HCT116 (cell line): ENCODE measurements around the gene PMEPA1. TPM values are rescaled to one million over a fixed set of nuclear protein-coding genes. Genes with fewer than 3 reads are reported as not detected.

Source experiments
- ATAC-seq: fragments of 200-7000 bp; cut with Tn5 transposase; 2 replicates; pipeline ENCODE4 v1.9.1; 2020; ENCODE audit warnings: mild to moderate bottlenecking, moderate library complexity
- Bru-seq: library from RNA; stranded (reverse); fragments of 400-500 nt; gene quantifications from one replicate; lab custom pipeline; 2021; lab: Mats Ljungman, UMichigan
- BruChase-seq, 2 experiments: library from RNA; stranded (reverse); fragments of 400-500 nt; gene quantifications; one replicate each; lab custom pipeline; 2021; lab: Mats Ljungman, UMichigan
- BruUV-seq: library from RNA; stranded (reverse); fragments of 400-500 nt; replicated peaks from 2 replicates; lab custom pipeline; 2021; lab: Mats Ljungman, UMichigan
- CTCF ChIA-PET: fragments of 300-600 bp; sonication (Branson Sonifier 250); formaldehyde crosslinking; loops from one replicate; lab custom pipeline; 2021; ENCODE audit warnings: antibody characterized with exemption; lab: Charles Lee
- POLR2A ChIA-PET: fragments of 300-600, 350-600 bp; sonication (Branson Sonifier 250); formaldehyde crosslinking; loops from one replicate; lab custom pipeline; 2021; ENCODE audit warnings: antibody characterized with exemption; lab: Charles Lee
- RAD21 ChIA-PET, 2 experiments: fragments of 300-600 bp; sonication (Branson Sonifier 250); formaldehyde crosslinking; loops; one replicate each; lab custom pipeline; 2023; ENCODE audit warnings: low total read pairs in 2 of 2; ENCODE audit not compliant: uncharacterized antibody in 2 of 2, unreplicated experiment in 2 of 2, low non-redundant PET in 1 of 2; lab: Charles Lee
- DNase-seq: peaks from one replicate; pipeline ENCODE4 v3.0.0-alpha.2; 2010; ENCODE audit warnings: low read depth, low spot score
- H2AFZ ChIP-seq: fragments of 200-600 bp; shearing (Covaris generic), sonication (generic); 2 replicates; pipeline ENCODE4 v1.6.1; 2017; ENCODE audit warnings: low read depth, mixed run types, mixed read lengths, antibody characterized with exemption, low read length; ENCODE audit not compliant: poor library complexity, severe bottlenecking
- H3K27ac ChIP-seq: 2 replicates; pipeline ENCODE4 v1.5.1; 2012; ENCODE audit warnings: low read depth, low read length
- H3K27me3 ChIP-seq: fragments of 200-600 bp; sonication (generic); 2 replicates; pipeline ENCODE4 v1.6.1; 2016; ENCODE audit warnings: mixed run types, low read length, mixed read lengths; ENCODE audit not compliant: insufficient read depth
- H3K36me3 ChIP-seq, 2 experiments: fragments of 200-500 bp in 1 of 2; fragments of 200-600 bp in 1 of 2; sonication (Bioruptor generic) in 1 of 2; sonication (generic) in 1 of 2; 2 replicates each; pipeline versions ENCODE4 v1.5.1 to v1.6.1; 2014 to 2016; ENCODE audit warnings: low read length in 2 of 2, inconsistent platforms in 1 of 2, mixed read lengths in 1 of 2, mixed run types in 1 of 2; ENCODE audit not compliant: insufficient read depth in 2 of 2, control insufficient read depth in 1 of 2
- H3K4me1 ChIP-seq, 2 experiments: fragments of 200-600 bp in 1 of 2; sonication (generic) in 1 of 2; 2 replicates each; pipeline versions ENCODE4 v1.5.1 to v1.6.1; 2012 to 2017; ENCODE audit warnings: low read length in 2 of 2, inconsistent platforms in 1 of 2, mild to moderate bottlenecking in 1 of 2, mixed read lengths in 1 of 2, mixed run types in 1 of 2, moderate library complexity in 1 of 2; ENCODE audit not compliant: insufficient read depth in 2 of 2, control insufficient read depth in 1 of 2
- H3K4me2 ChIP-seq: fragments of 200-600 bp; sonication (generic); 2 replicates; pipeline ENCODE4 v1.6.1; 2017; ENCODE audit warnings: mixed run types, low read length, mixed read lengths
- H3K4me3 ChIP-seq, 2 experiments: fragments of 200-600 bp in 1 of 2; sonication (generic) in 1 of 2; replicated peaks in 1 of 2; 2 replicates each; pipeline ENCODE4 v1.5.1; 2011 to 2016; ENCODE audit warnings: low read length in 2 of 2, control low read depth in 1 of 2, low read depth in 1 of 2, mild to moderate bottlenecking in 1 of 2, mixed read lengths in 1 of 2, mixed run types in 1 of 2
- H3K79me2 ChIP-seq: fragments of 200-600 bp; sonication (generic); 2 replicates; pipeline ENCODE4 v1.6.1; 2017; ENCODE audit warnings: mild to moderate bottlenecking, mixed run types, low read length, moderate library complexity, mixed read lengths; ENCODE audit not compliant: insufficient read depth
- H3K9ac ChIP-seq: fragments of 200-600 bp; sonication (generic); 2 replicates; pipeline ENCODE4 v1.6.1; 2016; ENCODE audit warnings: low read length, mixed read lengths
- H3K9me2 ChIP-seq: fragments of 200-600 bp; sonication (generic), shearing (Covaris generic); 2 replicates; pipeline ENCODE4 v1.6.1; 2017; ENCODE audit warnings: mixed run types, mild to moderate bottlenecking, moderate library complexity; ENCODE audit not compliant: insufficient read depth
- H3K9me3 ChIP-seq, 2 experiments: fragments of 200-500 bp in 1 of 2; fragments of 200-600 bp in 1 of 2; sonication (Bioruptor generic) in 1 of 2; sonication (generic) in 1 of 2; 2 replicates each; pipeline ENCODE4 v1.6.1; 2014 to 2017; ENCODE audit warnings: low read length in 2 of 2, mixed read lengths in 2 of 2, inconsistent platforms in 1 of 2, low read depth in 1 of 2, mild to moderate bottlenecking in 1 of 2, mixed run types in 1 of 2, moderate library complexity in 1 of 2; ENCODE audit not compliant: control insufficient read depth in 1 of 2, insufficient read depth in 1 of 2
- H4K20me1 ChIP-seq: fragments of 200-600 bp; sonication (generic), shearing (Covaris generic); 2 replicates; pipeline ENCODE4 v1.6.1; 2017; ENCODE audit warnings: mixed run types, mild to moderate bottlenecking, moderate library complexity; ENCODE audit not compliant: insufficient read depth
- CTCF ChIP-seq, 3 experiments: fragments of 200-600 bp in 1 of 3; sonication (generic) in 1 of 3; IDR thresholded peaks in 2 of 3; conservative IDR thresholded peaks in 1 of 3; 2 replicates each; pipeline ENCODE4 v1.5.1; 2012 to 2017; ENCODE audit warnings: low read depth in 2 of 3, low read length in 2 of 3, antibody characterized with exemption in 1 of 3, borderline replicate concordance in 1 of 3, control low read depth in 1 of 3, mild to moderate bottlenecking in 1 of 3, mixed read lengths in 1 of 3, mixed run types in 1 of 3, moderate library complexity in 1 of 3; ENCODE audit not compliant: insufficient read depth in 1 of 3
- EGR1 ChIP-seq: IDR thresholded peaks from 2 replicates; pipeline ENCODE4 v1.6.1; 2012; ENCODE audit warnings: low read depth
- ELF1 ChIP-seq: IDR thresholded peaks from 2 replicates; pipeline ENCODE4 v1.6.1; 2012; ENCODE audit warnings: low read depth, borderline replicate concordance
- EZH2 ChIP-seq: fragments of 200-600 bp; sonication (generic); IDR thresholded peaks from 2 replicates; pipeline ENCODE4 v1.6.1; 2017; ENCODE audit warnings: antibody characterized with exemption, mixed run types
- EZH2phosphoT487 ChIP-seq: fragments of 200-600 bp; IDR thresholded peaks from 2 replicates; pipeline ENCODE4 v1.6.1; 2018; ENCODE audit warnings: antibody characterized with exemption, borderline replicate concordance
- MAX ChIP-seq: IDR thresholded peaks from 2 replicates; pipeline ENCODE4 v1.6.1; 2012
- SP1 ChIP-seq: IDR thresholded peaks from 2 replicates; pipeline ENCODE4 v1.6.1; 2012; ENCODE audit warnings: low read depth
- SRF ChIP-seq: IDR thresholded peaks from 2 replicates; pipeline ENCODE4 v1.6.1; 2012; ENCODE audit warnings: low read depth
- YY1 ChIP-seq: IDR thresholded peaks from 2 replicates; pipeline ENCODE4 v1.6.1; 2011; ENCODE audit warnings: low read length, low read depth, moderate library complexity, mild to moderate bottlenecking; ENCODE audit not compliant: insufficient replicate concordance; ENCODE audit errors: extremely low read depth
- ZFX ChIP-seq: fragments of 450-650 bp; IDR thresholded peaks from 2 replicates; pipeline ENCODE4 v1.6.1; 2017
- intact Hi-C: fragments of 100-400 bp; cut with micrococcal nuclease; formaldehyde crosslinking; loops from 2 replicates; pipeline ENCODE4 v1.10.0; 2022
- long read RNA-seq: library from polyadenylated mRNA; unstranded; transcript quantifications from one replicate; pipeline ENCODE4 v2.0.0, GENCODE V29; 2021; ENCODE audit not compliant: unreplicated experiment
- polyA plus RNA-seq: library from polyadenylated mRNA; unstranded; fragments of >200 nt; gene quantifications from 2 replicates; pipeline ENCODE4 v1.2.1, GENCODE V29; 2012; ENCODE audit warnings: missing spikeins
- total RNA-seq: library from RNA; stranded (reverse); gene quantifications from one replicate; pipeline ENCODE4 v1.2.1, GENCODE V29; 2021; ENCODE audit not compliant: unreplicated experiment

PMEPA1 gene
- total RNA-seq = 0.64 TPM
- 1.1 and 2.3 TPM in 2 replicates for polyA plus RNA-seq
- percentile 28 among the genes with signal in this experiment for Bru-seq, nascent RNA
- percentile 31 among the genes with signal in this experiment for BruChase-seq, experiment 1, labeled RNA remaining after a 6-hour chase
- percentile 27 among the genes with signal in this experiment for BruChase-seq, experiment 2, labeled RNA remaining after a 2-hour chase
- long read RNA-seq, full-length matches to known transcripts = 2 of 2 reads
- long read RNA-seq, partial matches to known transcripts = 0 of 2 reads
- long read RNA-seq, other reads (novel, unspliced or antisense) = 0 of 2 reads

GRCh38 chr20:57709823-57710799 is at the start of gene PMEPA1:
PMEPA1 (minus strand) TSS chr20:57710015; CDS start chr20:57709582, 433 bp downstream.
- BruUV-seq = no TSS peak
- peak within 1 kb of the TSS; percentile 36 to 53 for H3K4me3 ChIP-seq
- DNase-seq (peak; percentile 56), ATAC-seq (peak; percentile 86)
- ChIA-PET POLR2A (interaction anchor here (1.0 kb wide), 1 partner anchor 11 kb away, joined by 3 read pairs; no protein-coding TSS in a partner anchor), RAD21 (no interaction called here), CTCF (interaction anchor here (1.1 to 1.3 kb wide), 2 partner anchors 12 to 17 kb away, joined by 5 read pairs; no protein-coding TSS in a partner anchor)
- no peak for TF ChIP-seq CTCF (IDR thresholded peaks at IDR 0.05 in 2 of 3, conservative IDR thresholded peaks at IDR 0.05 in 1 of 3; ENCODE audit: borderline replicate concordance in 1 of 3, insufficient read depth in 1 of 3, low read depth in 2 of 3, low read length in 2 of 3)
- no peak for TF ChIP-seq YY1
- peak; percentile 66 for TF ChIP-seq SP1
- peak; percentile 65 for TF ChIP-seq EGR1
- peak; percentile 78; the same call in 1 of the 2 replicates for TF ChIP-seq EZH2phosphoT487
- TF ChIP-seq SRF = no peak
- peak; percentile 36; the same call in 1 of the 2 replicates for TF ChIP-seq MAX
- TF ChIP-seq EZH2 = peak; percentile 89; the same call in 1 of the 2 replicates
- TF ChIP-seq ZFX = no peak
- TF ChIP-seq ELF1 = no peak
- H3K4me2 ChIP-seq = peak within 1 kb of the TSS; percentile 85
- peaks cover 8 to 18% of the 10 kb centered on the region in 2 experiments; a peak in 3 of 4 replicates for H3K4me1 ChIP-seq
- peaks cover 76% of the 10 kb centered on the region for H3K27me3 ChIP-seq
- intact Hi-C loops = no loop called here
- H2AFZ ChIP-seq = no peak within 1 kb of the TSS
- no peaks in the 10 kb centered on the region for H3K9me3 ChIP-seq
- no peak within 1 kb of the TSS; the same call in 1 of the 2 replicates for H3K9ac ChIP-seq
- H4K20me1 ChIP-seq = no peaks in the 10 kb centered on the region
- no peaks in the 10 kb centered on the region for H3K79me2 ChIP-seq
- H3K36me3 ChIP-seq = no peaks in the 10 kb centered on the region
- H3K27ac ChIP-seq = no peak within 1 kb of the TSS; the same call in 1 of the 2 replicates
- H3K9me2 ChIP-seq = no peaks in the 10 kb centered on the region
